PFSK-1 (cell line): Measurements from ENCODE around the gene RHOBTB3. TPM values are rescaled to one million over a fixed set of nuclear protein-coding genes. Genes with fewer than 3 reads are reported as not detected.
A peak's percentile ranks its signal among the peaks of the same experiment; 100 is the strongest.

Source experiments
- FOXP2 ChIP-seq: optimal IDR thresholded peaks from 2 replicates; pipeline ENCODE3; 2011; ENCODE audit warnings: borderline replicate concordance, control low read depth, inconsistent platforms; ENCODE audit not compliant: insufficient read depth; ENCODE audit errors: extremely low read length, extremely low read depth
- POLR2AphosphoS5 ChIP-seq: IDR thresholded peaks from 2 replicates; pipeline ENCODE4 v1.6.1; 2012; ENCODE audit warnings: low read depth, mild to moderate bottlenecking, control low read depth, low read length, moderate library complexity
- REST ChIP-seq, 2 experiments: IDR thresholded peaks; 2 replicates each; pipeline versions ENCODE4 v1.6.1 to v1.8.0; 2011 to 2012; ENCODE audit warnings: low read depth in 2 of 2, low read length in 2 of 2, control low read depth in 1 of 2, inconsistent platforms in 1 of 2, mild to moderate bottlenecking in 1 of 2, moderate library complexity in 1 of 2; ENCODE audit not compliant: insufficient read depth in 1 of 2
- SIN3A ChIP-seq: IDR thresholded peaks from 2 replicates; pipeline ENCODE4 v1.6.1; 2012; ENCODE audit warnings: mild to moderate bottlenecking, low read length, moderate library complexity, borderline replicate concordance; ENCODE audit not compliant: insufficient read depth
- TAF1 ChIP-seq: IDR thresholded peaks from 2 replicates; pipeline ENCODE4 v1.6.1; 2012; ENCODE audit warnings: low read length, control low read depth, borderline replicate concordance; ENCODE audit not compliant: insufficient read depth
- polyA plus RNA-seq: library from polyadenylated mRNA; unstranded; fragments of >200 nt; gene quantifications from one replicate; pipeline ENCODE4 v1.2.1, GENCODE V29; 2012; ENCODE audit warnings: low read depth, missing spikeins; ENCODE audit not compliant: insufficient read length

RHOBTB3 gene
- 4.5 TPM for polyA plus RNA-seq

GRCh38 chr5:95730730-95731570, at the start of gene RHOBTB3:
Gene RHOBTB3 (plus strand): TSS chr5:95731336. CDS start chr5:95731683, 347 bp downstream.
- TF ChIP-seq REST (IDR thresholded peaks at IDR 0.05; ENCODE audit: insufficient read depth in 1 of 2, low read depth in 2 of 2, low read length in 2 of 2) = no peak
- peak; percentile 31 for TF ChIP-seq FOXP2

- TF ChIP-seq POLR2AphosphoS5 (no peak), SIN3A (no peak), TAF1 (no peak), REST (IDR thresholded peaks at IDR 0.05; ENCODE audit: insufficient read depth in 1 of 2, low read depth in 2 of 2, low read length in 2 of 2) (no peak), FOXP2 (no peak)
Measured at GRCh38 chr5:95682891-95683290, 48.2 kb upstream of the RHOBTB3 start, which contains the start of gene SPATA9. Gene SPATA9 (minus strand): TSS chr5:95682991. CDS start chr5:95682854, 137 bp downstream.

- TF ChIP-seq POLR2AphosphoS5 = no peak
- TF ChIP-seq TAF1 = no peak
- no peak for TF ChIP-seq FOXP2
- TF ChIP-seq SIN3A = no peak
- no peak for TF ChIP-seq REST (IDR thresholded peaks at IDR 0.05; ENCODE audit: insufficient read depth in 1 of 2, low read depth in 2 of 2, low read length in 2 of 2)
Measured at GRCh38 chr5:95684361-95684760, 46.8 kb upstream of the RHOBTB3 start.

- no peak for TF ChIP-seq TAF1
- TF ChIP-seq POLR2AphosphoS5 = no peak
- TF ChIP-seq FOXP2 = no peak
- TF ChIP-seq REST (IDR thresholded peaks at IDR 0.05; ENCODE audit: insufficient read depth in 1 of 2, low read depth in 2 of 2, low read length in 2 of 2) = no peak
- TF ChIP-seq SIN3A = no peak
Measured at GRCh38 chr5:95686651-95687050, 44.5 kb upstream of the RHOBTB3 start.
